Measurements from ENCODE around the gene GAS2L1.

Gene GAS2L1

DNA sequence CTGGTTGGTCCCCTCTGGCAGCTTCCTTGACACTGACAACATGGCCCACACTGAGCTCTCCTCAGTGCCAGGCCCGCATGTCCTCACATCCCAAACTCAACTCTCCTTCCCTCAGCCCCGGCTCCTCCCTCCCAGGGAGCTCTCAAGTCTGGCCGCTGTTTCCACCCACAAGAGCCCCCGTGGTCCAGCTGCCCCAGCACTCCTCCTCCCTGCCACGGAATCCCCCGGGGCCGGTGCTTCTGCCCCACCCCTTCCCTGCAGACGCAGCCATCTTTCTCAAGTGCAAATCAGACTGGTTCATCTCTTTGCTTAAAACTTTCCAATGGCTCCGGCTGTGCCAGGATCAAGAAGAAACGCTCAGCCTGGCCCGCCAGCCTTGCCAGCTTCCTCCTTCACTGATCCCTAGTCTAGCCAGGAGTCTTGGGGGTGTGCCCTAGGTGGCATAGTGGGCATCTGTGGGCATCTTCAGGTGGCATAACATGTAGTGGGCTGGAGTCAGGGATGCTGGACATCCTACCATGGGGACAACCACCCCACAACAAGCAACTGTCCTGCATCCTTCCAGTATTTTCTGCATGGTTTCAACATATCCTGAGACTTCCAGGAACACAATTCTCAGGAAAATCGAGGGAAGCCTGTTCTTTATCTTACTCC is 31.3 kb downstream of the GAS2L1 start:
- Histone ChIP-seq H3K36me3 (ENCODE audit: insufficient read depth, low read length) (peaks cover 33% of the 10 kb centered on the region; the same call in 1 of the 2 replicates), H3K9me3 (ENCODE audit: low read depth, low read length) (no peaks in the 10 kb centered on the region), H3K9ac (ENCODE audit: insufficient read length) (no peak overlapping the region), H3K27ac (no peak overlapping the region), H3K4me3 (no peak overlapping the region)
- TF ChIP-seq FOXP2 (optimal IDR thresholded peaks at IDR 0.05; ENCODE audit: control extremely low read depth, extremely low read length, insufficient read depth) = no peak
- no peak for TF ChIP-seq POLR2AphosphoS5 (IDR thresholded peaks at IDR 0.05; ENCODE audit: borderline replicate concordance, low read depth, low read length)
- TF ChIP-seq EZH2 (IDR thresholded peaks at IDR 0.05) = no peak
- no peak for DNase-seq (ENCODE audit: low read depth, low spot score)

DNA sequence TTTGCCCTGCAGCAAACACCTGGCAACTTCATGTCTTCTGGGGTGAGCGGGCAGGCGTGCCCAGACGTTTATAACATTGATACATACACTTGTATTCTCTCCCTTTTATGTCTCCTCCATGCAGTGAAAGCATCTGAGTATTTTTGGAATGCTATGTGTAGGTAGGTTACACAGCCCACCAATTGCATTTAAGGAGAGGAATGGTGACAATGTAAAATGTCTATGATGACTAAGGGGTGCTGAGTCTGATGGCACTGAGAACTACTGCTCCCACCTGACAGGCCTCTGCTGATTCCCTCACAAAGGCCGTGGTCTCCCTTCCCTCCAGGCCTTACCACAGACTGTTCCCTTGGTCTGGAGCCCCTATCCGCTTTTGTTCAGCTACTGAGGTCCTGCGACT is 31.9 kb downstream of the GAS2L1 start:
- H3K4me3 ChIP-seq = no peak overlapping the region
- no peak overlapping the region for H3K9ac ChIP-seq (ENCODE audit: insufficient read length)
- H3K36me3 ChIP-seq (ENCODE audit: insufficient read depth, low read length) = peaks cover 33% of the 10 kb centered on the region; the same call in 1 of the 2 replicates
- no peak for DNase-seq (ENCODE audit: low read depth, low spot score)
- H3K9me3 ChIP-seq (ENCODE audit: low read depth, low read length) = no peaks in the 10 kb centered on the region
- H3K27ac ChIP-seq = no peak overlapping the region
- no peak for TF ChIP-seq POLR2AphosphoS5 (IDR thresholded peaks at IDR 0.05; ENCODE audit: borderline replicate concordance, low read depth, low read length)
- no peak for TF ChIP-seq EZH2 (IDR thresholded peaks at IDR 0.05)
- TF ChIP-seq FOXP2 (optimal IDR thresholded peaks at IDR 0.05; ENCODE audit: control extremely low read depth, extremely low read length, insufficient read depth) = no peak

DNA sequence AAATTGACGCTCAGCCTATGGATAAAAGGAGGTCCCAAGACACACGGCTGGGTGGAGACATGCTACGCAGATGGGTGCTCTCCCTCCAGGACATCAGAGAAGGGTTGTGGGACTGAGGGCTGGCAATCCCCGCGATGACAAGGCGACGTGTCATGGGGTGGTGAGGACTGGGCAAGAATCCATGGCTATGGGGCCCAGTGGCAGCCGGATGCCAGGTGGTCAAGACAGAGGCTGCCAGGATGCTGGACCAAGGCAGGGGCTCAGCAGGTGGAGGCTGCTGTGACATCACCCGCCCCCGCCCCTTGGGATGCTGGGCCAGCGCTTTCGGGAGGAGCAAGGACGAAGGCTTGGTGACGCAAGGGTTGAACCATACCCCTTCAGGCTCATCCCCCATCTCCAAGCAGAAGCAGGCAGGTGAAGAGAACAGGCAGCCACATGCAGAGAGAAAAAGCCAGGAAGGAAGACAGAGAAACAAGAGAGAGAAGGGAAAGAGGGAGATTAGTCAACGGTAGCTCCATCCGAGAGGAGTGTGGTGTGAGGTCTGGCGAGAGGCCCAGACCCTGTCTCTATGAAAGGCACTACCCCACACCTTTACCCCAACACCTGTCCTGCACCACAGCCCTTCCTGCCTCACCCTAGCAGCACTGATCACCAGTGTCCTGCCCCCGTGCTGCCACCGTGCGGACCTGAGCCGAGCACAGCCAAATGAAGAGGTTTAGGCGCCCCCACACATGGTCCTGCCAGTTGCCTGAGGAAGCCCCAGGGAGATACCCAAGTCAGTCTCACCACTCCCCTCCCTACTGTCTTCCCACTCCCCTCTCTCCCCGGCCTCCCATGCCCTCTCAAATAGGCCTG is 33.2 kb downstream of the GAS2L1 start:
- H3K27ac ChIP-seq = no peak overlapping the region
- peaks cover 34% of the 10 kb centered on the region; the same call in 1 of the 2 replicates for H3K36me3 ChIP-seq (ENCODE audit: insufficient read depth, low read length)
- no peaks in the 10 kb centered on the region for H3K9me3 ChIP-seq (ENCODE audit: low read depth, low read length)
- H3K9ac ChIP-seq (ENCODE audit: insufficient read length) = no peak overlapping the region
- no peak overlapping the region for H3K4me3 ChIP-seq
- DNase-seq (ENCODE audit: low read depth, low spot score) = no peak
- TF ChIP-seq POLR2AphosphoS5 (IDR thresholded peaks at IDR 0.05; ENCODE audit: borderline replicate concordance, low read depth, low read length) = no peak
- TF ChIP-seq EZH2 (IDR thresholded peaks at IDR 0.05) = no peak
- TF ChIP-seq FOXP2 (optimal IDR thresholded peaks at IDR 0.05; ENCODE audit: control extremely low read depth, extremely low read length, insufficient read depth) = no peak

DNA sequence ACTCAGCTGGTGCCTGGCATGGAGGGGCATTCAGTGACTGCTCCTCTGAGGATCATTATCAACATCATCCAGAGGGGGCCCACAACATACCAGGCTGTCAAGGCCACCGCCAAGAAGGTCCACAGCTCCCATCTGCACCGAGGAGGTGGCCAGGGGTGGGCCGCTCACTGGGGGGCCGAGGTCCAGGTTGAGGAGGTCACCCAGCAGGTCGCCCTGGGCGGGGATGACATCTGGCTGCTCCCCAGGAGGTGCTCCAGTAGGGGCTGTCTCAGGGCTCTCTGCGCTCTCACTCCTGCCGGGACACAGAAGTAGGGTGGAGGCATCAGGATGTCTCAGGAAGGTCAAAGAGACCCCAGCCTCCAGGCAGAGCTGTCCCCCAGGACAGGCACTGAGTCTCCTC is 34.1 kb downstream of the GAS2L1 start:
- peaks cover 36% of the 10 kb centered on the region; the same call in 1 of the 2 replicates for H3K36me3 ChIP-seq (ENCODE audit: insufficient read depth, low read length)
- H3K9ac ChIP-seq (ENCODE audit: insufficient read length) = no peak overlapping the region
- H3K4me3 ChIP-seq = no peak overlapping the region
- H3K9me3 ChIP-seq (ENCODE audit: low read depth, low read length) = no peaks in the 10 kb centered on the region
- H3K27ac ChIP-seq = no peak overlapping the region
- no peak for DNase-seq (ENCODE audit: low read depth, low spot score)
- no peak for TF ChIP-seq FOXP2 (optimal IDR thresholded peaks at IDR 0.05; ENCODE audit: control extremely low read depth, extremely low read length, insufficient read depth)
- TF ChIP-seq EZH2 (IDR thresholded peaks at IDR 0.05) = no peak
- TF ChIP-seq POLR2AphosphoS5 (IDR thresholded peaks at IDR 0.05; ENCODE audit: borderline replicate concordance, low read depth, low read length) = no peak

DNA sequence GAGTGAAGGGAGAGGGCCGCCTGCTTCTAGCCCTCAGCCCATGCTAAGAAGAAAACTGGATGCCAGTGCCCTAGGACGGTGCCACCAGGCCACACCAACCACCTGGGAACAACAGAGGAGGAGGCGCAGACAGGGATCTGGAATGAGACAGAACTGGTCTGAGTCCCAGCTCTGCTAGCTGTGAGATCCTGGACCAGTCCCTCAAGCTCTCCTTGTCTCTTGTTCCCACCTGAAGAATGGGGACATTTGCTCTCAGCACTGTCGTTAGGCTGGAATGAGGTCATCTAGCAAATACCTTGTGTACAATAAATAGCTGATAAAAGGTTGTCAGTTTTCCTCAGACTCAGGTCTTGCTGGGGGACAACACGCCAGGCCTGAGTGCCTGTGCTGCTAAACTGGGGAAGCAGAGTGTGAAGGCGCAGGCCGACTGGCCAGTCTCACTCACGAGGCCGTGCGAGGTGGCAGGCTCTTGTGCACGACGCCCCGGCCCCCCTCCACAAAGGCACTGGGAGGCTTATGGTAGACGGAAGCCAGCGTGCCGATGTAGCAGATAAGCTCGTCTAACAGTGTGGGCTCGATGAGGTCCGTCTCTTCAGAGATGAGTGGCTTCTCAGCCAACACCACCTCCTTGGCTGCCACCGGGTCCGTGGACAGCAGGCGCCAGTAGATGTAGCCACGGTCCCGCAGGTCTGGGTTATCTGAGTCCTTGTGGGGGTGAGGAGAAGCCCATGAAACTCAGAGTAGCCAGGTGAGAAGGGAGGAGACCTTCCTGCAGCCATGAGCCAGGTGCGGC is 34.8 kb downstream of the GAS2L1 start:
- Histone ChIP-seq H3K36me3 (ENCODE audit: insufficient read depth, low read length) (peaks cover 36% of the 10 kb centered on the region; the same call in 1 of the 2 replicates), H3K27ac (no peak overlapping the region)
- DNase-seq (ENCODE audit: low read depth, low spot score) = no peak

DNA sequence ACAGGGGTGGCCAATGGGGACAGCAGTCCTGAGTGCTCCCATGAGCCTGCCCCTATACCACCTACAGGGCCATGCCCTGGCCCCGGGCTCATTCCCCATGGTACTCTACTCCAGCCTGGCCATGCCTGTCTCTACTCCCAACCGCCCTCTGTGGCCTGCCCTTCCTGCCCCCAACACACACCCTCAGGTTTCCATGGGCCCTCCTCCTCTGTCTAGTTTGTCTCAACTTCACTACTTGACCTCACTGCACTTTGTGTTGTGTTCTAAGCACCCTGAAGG is 35.3 kb downstream of the GAS2L1 start:
- no peak for TF ChIP-seq POLR2AphosphoS5 (IDR thresholded peaks at IDR 0.05; ENCODE audit: borderline replicate concordance, low read depth, low read length)
- H3K27ac ChIP-seq = no peak overlapping the region
- H3K9me3 ChIP-seq (ENCODE audit: low read depth, low read length) = no peaks in the 10 kb centered on the region
- H3K9ac ChIP-seq (ENCODE audit: insufficient read length) = no peak overlapping the region
- no peak for DNase-seq (ENCODE audit: low read depth, low spot score)
- H3K4me3 ChIP-seq = no peak overlapping the region
- H3K36me3 ChIP-seq (ENCODE audit: insufficient read depth, low read length) = peaks cover 40% of the 10 kb centered on the region; the same call in 1 of the 2 replicates

More for the DNA sequence above, 34.8 kb downstream of the GAS2L1 start:
- Histone ChIP-seq H3K9ac (ENCODE audit: insufficient read length) (no peak overlapping the region), H3K9me3 (ENCODE audit: low read depth, low read length) (no peaks in the 10 kb centered on the region), H3K4me3 (no peak overlapping the region)
- TF ChIP-seq FOXP2 (optimal IDR thresholded peaks at IDR 0.05; ENCODE audit: control extremely low read depth, extremely low read length, insufficient read depth) (no peak), POLR2AphosphoS5 (IDR thresholded peaks at IDR 0.05; ENCODE audit: borderline replicate concordance, low read depth, low read length) (no peak)

DNA sequence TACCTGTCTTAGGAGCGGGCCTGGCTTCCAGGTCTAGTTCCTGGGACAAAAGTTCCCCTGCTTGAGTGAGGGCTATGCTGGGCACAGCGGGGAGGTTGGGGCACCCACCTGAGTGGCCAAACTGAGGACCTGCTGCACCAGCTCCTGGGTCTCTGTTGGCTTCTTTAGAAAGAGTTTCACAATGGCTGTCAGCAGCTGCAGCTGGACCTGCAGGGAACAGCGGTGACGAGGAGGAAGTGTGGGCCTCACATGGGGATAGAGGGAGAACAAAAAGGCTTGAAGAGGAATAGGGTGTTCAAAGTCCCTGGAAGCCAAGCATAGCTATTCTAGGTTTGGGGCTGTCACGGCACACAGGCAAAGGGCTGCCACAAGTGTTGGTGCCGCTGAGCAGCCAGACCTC is 35.7 kb downstream of the GAS2L1 start:
- H3K36me3 ChIP-seq (ENCODE audit: insufficient read depth, low read length) = peaks cover 40% of the 10 kb centered on the region; the same call in 1 of the 2 replicates
- H3K9ac ChIP-seq (ENCODE audit: insufficient read length) = no peak overlapping the region
- no peak for DNase-seq (ENCODE audit: low read depth, low spot score)
- no peak overlapping the region for H3K27ac ChIP-seq
- no peaks in the 10 kb centered on the region for H3K9me3 ChIP-seq (ENCODE audit: low read depth, low read length)
- H3K4me3 ChIP-seq = no peak overlapping the region
- TF ChIP-seq FOXP2 (optimal IDR thresholded peaks at IDR 0.05; ENCODE audit: control extremely low read depth, extremely low read length, insufficient read depth) = no peak
- no peak for TF ChIP-seq EZH2 (IDR thresholded peaks at IDR 0.05)
- no peak for TF ChIP-seq POLR2AphosphoS5 (IDR thresholded peaks at IDR 0.05; ENCODE audit: borderline replicate concordance, low read depth, low read length)
